Muscle layer of duodenum (tissue), 2 donors: ENCODE measurements around the gene SDK1.

Experiments
- H3K27ac ChIP-seq: one replicate; pipeline ENCODE4 v1.7.0; 2013; ENCODE audit warnings: mild to moderate bottlenecking, low read length
- H3K27me3 ChIP-seq: one replicate; pipeline ENCODE4 v1.7.0; 2013; ENCODE audit warnings: low read depth, mild to moderate bottlenecking, control low read depth, low read length
- H3K36me3 ChIP-seq, 2 donors: one replicate each; pipeline ENCODE4 v1.7.0; 2013; ENCODE audit warnings: low read length in 2 of 2, control low read depth in 1 of 2, mild to moderate bottlenecking in 1 of 2; ENCODE audit not compliant: insufficient read depth in 2 of 2, control insufficient read depth in 1 of 2
- H3K4me1 ChIP-seq, 2 donors: one replicate each; pipeline ENCODE4 v1.7.0; 2013; ENCODE audit warnings: low read length in 2 of 2, mild to moderate bottlenecking in 2 of 2, control low read depth in 1 of 2, moderate library complexity in 1 of 2; ENCODE audit not compliant: insufficient read depth in 2 of 2, control insufficient read depth in 1 of 2
- H3K4me3 ChIP-seq, 2 donors: one replicate each; pipeline ENCODE4 v1.7.0; 2013; ENCODE audit warnings: low read length in 2 of 2, low read depth in 1 of 2, mild to moderate bottlenecking in 1 of 2
- H3K9me3 ChIP-seq, 2 donors: one replicate each; pipeline ENCODE4 v1.7.0; 2013; ENCODE audit warnings: low read length in 2 of 2, control low read depth in 1 of 2, mild to moderate bottlenecking in 1 of 2; ENCODE audit not compliant: control insufficient read depth in 1 of 2
- donor health status: healthy.

Gene SDK1

GRCh38 chr7:3426064-3426463, 125.0 kb downstream of the SDK1 start:
- no peaks in the 10 kb centered on the region for H3K27me3 ChIP-seq
- H3K4me1 ChIP-seq: no peaks in the 10 kb centered on the region
- no peak overlapping the region for H3K4me3 ChIP-seq
- no peak overlapping the region for H3K27ac ChIP-seq
- H3K36me3 ChIP-seq: no peaks in the 10 kb centered on the region
- H3K9me3 ChIP-seq: no peaks in the 10 kb centered on the region

GRCh38 chr7:3427957-3428356, 126.9 kb downstream of the SDK1 start:
- no peaks in the 10 kb centered on the region for H3K9me3 ChIP-seq
- no peak overlapping the region for H3K4me3 ChIP-seq
- no peaks in the 10 kb centered on the region for H3K27me3 ChIP-seq
- H3K27ac ChIP-seq: no peak overlapping the region
- H3K4me1 ChIP-seq: no peaks in the 10 kb centered on the region
- no peaks in the 10 kb centered on the region for H3K36me3 ChIP-seq

- no peak overlapping the region for H3K4me3 ChIP-seq
- no peak overlapping the region for H3K27ac ChIP-seq
- H3K9me3 ChIP-seq: no peaks in the 10 kb centered on the region
- no peaks in the 10 kb centered on the region for H3K27me3 ChIP-seq
- no peaks in the 10 kb centered on the region for H3K36me3 ChIP-seq
- no peaks in the 10 kb centered on the region for H3K4me1 ChIP-seq
Observed at GRCh38 chr7:3429981-3430380, 128.9 kb downstream of the SDK1 start.

GRCh38 chr7:3430588-3430987, 129.5 kb downstream of the SDK1 start:
- Histone ChIP-seq H3K27ac (no peak overlapping the region), H3K36me3 (no peaks in the 10 kb centered on the region), H3K9me3 (no peaks in the 10 kb centered on the region), H3K4me1 (no peaks in the 10 kb centered on the region), H3K27me3 (no peaks in the 10 kb centered on the region), H3K4me3 (no peak overlapping the region)

GRCh38 chr7:3431306-3431705, 130.3 kb downstream of the SDK1 start:
- Histone ChIP-seq H3K27me3 (no peaks in the 10 kb centered on the region), H3K4me3 (no peak overlapping the region), H3K4me1 (no peaks in the 10 kb centered on the region), H3K9me3 (no peaks in the 10 kb centered on the region), H3K36me3 (no peaks in the 10 kb centered on the region), H3K27ac (no peak overlapping the region)

GRCh38 chr7:3432911-3433310, 131.9 kb downstream of the SDK1 start:
- Histone ChIP-seq H3K4me3 (no peak overlapping the region), H3K27me3 (no peaks in the 10 kb centered on the region), H3K36me3 (no peaks in the 10 kb centered on the region), H3K9me3 (no peaks in the 10 kb centered on the region), H3K4me1 (no peaks in the 10 kb centered on the region), H3K27ac (no peak overlapping the region)

DNA sequence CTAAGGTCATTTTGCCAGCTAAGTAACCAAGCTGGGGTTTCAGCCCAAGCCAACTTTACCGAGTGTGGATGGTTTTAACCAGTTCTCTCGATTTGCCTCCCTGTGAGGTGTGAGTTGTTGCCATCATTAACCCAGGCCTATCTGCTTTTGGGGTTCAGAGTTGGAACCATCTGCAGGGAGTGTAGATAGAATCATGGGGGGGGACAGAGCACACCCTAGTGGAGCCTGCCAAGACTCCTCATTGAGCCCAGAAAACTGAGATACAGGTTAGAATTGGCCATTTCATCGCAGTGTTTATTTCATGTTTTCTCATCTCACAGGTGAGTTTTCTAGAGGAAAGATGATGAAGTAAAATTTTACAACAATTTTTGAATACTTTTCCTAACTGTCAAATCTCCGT, 133.6 kb downstream of the SDK1 start:
- Histone ChIP-seq H3K4me1 (peaks cover 0 to 7% of the 10 kb centered on the region in 2 donors), H3K27ac (no peak overlapping the region), H3K4me3 (no peak overlapping the region), H3K27me3 (no peaks in the 10 kb centered on the region), H3K36me3 (no peaks in the 10 kb centered on the region), H3K9me3 (no peaks in the 10 kb centered on the region)

DNA sequence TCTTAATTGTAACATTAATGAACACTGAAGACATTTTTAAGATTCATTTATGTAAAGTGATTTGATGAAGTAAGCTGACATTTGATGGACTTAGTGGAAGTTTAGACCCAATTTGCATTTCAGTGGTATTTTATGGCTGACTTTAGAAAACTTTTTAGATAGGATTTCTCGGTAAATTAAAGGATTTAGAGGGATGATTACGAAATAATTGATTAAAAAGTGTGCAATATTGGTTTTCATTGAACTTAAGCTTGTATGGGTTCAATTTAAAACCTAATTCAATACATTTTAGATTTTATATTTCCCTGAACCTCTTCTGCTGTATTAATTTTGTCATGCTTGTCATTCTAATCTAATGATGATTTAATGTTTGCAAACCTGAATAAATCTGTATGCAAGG, 135.1 kb downstream of the SDK1 start:
- H3K4me1 ChIP-seq: peaks cover 0 to 7% of the 10 kb centered on the region in 2 donors
- no peaks in the 10 kb centered on the region for H3K36me3 ChIP-seq
- H3K27me3 ChIP-seq: no peaks in the 10 kb centered on the region
- no peak overlapping the region for H3K4me3 ChIP-seq
- H3K27ac ChIP-seq: no peak overlapping the region
- no peaks in the 10 kb centered on the region for H3K9me3 ChIP-seq

- Histone ChIP-seq H3K27me3 (no peaks in the 10 kb centered on the region), H3K4me1 (peaks cover 0 to 7% of the 10 kb centered on the region in 2 donors), H3K27ac (no peak overlapping the region), H3K9me3 (no peaks in the 10 kb centered on the region), H3K36me3 (no peaks in the 10 kb centered on the region), H3K4me3 (no peak overlapping the region)
Observed at GRCh38 chr7:3436746-3437145, 135.7 kb downstream of the SDK1 start.

GRCh38 chr7:3437467-3437866, 136.4 kb downstream of the SDK1 start:
- Histone ChIP-seq H3K4me1 (peaks cover 0 to 7% of the 10 kb centered on the region in 2 donors), H3K36me3 (no peaks in the 10 kb centered on the region), H3K27ac (no peak overlapping the region), H3K4me3 (no peak overlapping the region), H3K27me3 (no peaks in the 10 kb centered on the region), H3K9me3 (no peaks in the 10 kb centered on the region)

DNA sequence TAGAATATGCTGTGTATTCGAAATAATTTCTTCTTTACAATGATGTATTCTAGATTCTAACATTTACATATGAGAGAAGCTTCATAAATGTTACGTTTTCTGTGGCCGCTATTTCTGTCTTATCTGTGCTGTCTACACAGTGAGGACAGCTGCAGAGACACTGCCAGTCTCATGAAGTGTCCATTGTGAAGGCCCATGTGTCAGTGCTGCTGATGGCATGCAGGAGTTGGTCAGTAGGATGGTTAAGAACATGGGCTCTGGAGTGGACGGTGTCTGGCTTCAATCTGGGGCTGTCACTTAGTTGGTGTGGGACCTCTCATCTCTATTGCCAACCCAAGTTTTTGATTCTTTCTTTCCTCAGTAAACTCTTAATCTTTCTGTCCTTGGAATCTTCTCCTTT, 137.3 kb downstream of the SDK1 start:
- Histone ChIP-seq H3K27me3 (no peaks in the 10 kb centered on the region), H3K4me3 (no peak overlapping the region), H3K9me3 (no peaks in the 10 kb centered on the region), H3K4me1 (peaks cover 0 to 7% of the 10 kb centered on the region in 2 donors), H3K27ac (no peak overlapping the region), H3K36me3 (no peaks in the 10 kb centered on the region)

DNA sequence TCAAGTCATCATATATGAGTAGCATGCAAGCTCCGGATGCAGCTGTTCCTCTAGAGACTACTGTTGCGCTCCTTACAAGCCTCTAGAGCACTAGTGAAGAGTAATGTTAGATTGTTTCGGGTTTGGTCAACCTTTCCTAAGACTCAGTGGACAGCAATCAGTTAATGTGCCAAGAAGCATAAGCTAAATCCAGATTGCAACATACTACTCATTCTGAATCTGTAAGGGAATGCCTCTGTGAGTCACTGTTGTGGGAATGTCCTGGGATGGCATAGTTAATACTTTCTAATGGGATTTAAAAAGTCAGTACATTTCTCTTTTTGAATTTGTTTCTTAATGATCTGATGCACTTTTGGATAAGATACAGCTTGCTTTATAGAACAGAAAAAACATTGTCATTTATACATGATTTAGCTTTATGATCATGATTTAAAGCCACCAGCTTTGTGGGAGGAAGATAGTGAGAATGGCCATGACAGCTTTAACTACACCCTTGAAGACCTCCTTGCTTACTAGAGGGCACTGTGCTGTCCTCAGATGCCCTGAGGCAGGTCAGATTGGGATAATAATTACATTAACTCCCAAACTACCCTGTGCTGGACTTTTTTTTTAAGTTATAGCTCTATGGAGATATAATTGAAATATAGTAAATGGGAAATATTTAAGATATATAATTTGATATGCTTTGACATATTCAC, 138.4 kb downstream of the SDK1 start:
- H3K4me1 ChIP-seq: peaks cover 0 to 7% of the 10 kb centered on the region in 2 donors
- no peak overlapping the region for H3K4me3 ChIP-seq
- H3K27ac ChIP-seq: no peak overlapping the region
- H3K36me3 ChIP-seq: no peaks in the 10 kb centered on the region
- no peaks in the 10 kb centered on the region for H3K27me3 ChIP-seq
- H3K9me3 ChIP-seq: no peaks in the 10 kb centered on the region
